Transverse colon (tissue), 4 donors: ENCODE measurements around the gene BCL2L13. TPM values are rescaled to one million over a fixed set of nuclear protein-coding genes. Genes with fewer than 3 reads are reported as not detected.
"Not testable (repeated sequence)": the region's sequence is repeated elsewhere in the genome, so short reads cannot be mapped to it uniquely, and the experiment has no call there.

Experiments used
- DNase-seq: peaks from one replicate; pipeline ENCODE4 v3.0.0-alpha.2; 2019
- H3K27ac ChIP-seq, 4 donors: fragments of 200-600 bp; sonication (generic); 2 replicates each; pipeline ENCODE4 v1.5.1; 2016 to 2018; ENCODE audit warnings: inconsistent platforms in 4 of 4
- H3K27me3 ChIP-seq: fragments of 200-600 bp; sonication (generic); 2 replicates; pipeline ENCODE4 v1.5.1; 2017; ENCODE audit warnings: inconsistent platforms
- H3K36me3 ChIP-seq, 4 donors: fragments of 200-600 bp; sonication (generic); 2 replicates each; pipeline ENCODE4 v1.5.1; 2017 to 2019; ENCODE audit warnings: inconsistent platforms in 4 of 4
- H3K4me1 ChIP-seq, 4 donors: fragments of 200-600 bp; sonication (generic); 2 replicates each; pipeline ENCODE4 v1.5.1; 2017 to 2020; ENCODE audit warnings: inconsistent platforms in 4 of 4
- H3K4me3 ChIP-seq, 4 donors: fragments of 200-600 bp; sonication (generic); 1 replicate in 1 of 4; 2 replicates in 3 of 4; pipeline versions ENCODE4 v1.5.1 to v1.6.1; 2017 to 2019; ENCODE audit warnings: inconsistent platforms in 4 of 4
- H3K9me3 ChIP-seq, 2 donors: fragments of 200-600 bp; sonication (generic); 2 replicates each; pipeline ENCODE4 v1.5.1; 2017 to 2019; ENCODE audit warnings: inconsistent platforms in 2 of 2
- EP300 ChIP-seq: sonication (generic); formaldehyde crosslinking; IDR thresholded peaks from one replicate; pipeline ENCODE4 v1.6.1; 2017; ENCODE audit warnings: antibody characterized with exemption, low read depth
- POLR2A ChIP-seq: fragments of 450-650 bp; IDR thresholded peaks from one replicate; pipeline ENCODE4 v1.6.1; 2016; ENCODE audit warnings: antibody characterized with exemption, mild to moderate bottlenecking, moderate library complexity
- POLR2AphosphoS5 ChIP-seq, 3 donors: sonication (generic); formaldehyde crosslinking; IDR thresholded peaks; one replicate each; pipeline ENCODE4 v1.6.1; 2016; ENCODE audit warnings: antibody characterized with exemption in 3 of 3
- WGBS, 2 donors: methylation state at CpG; one replicate each; pipeline ENCODE4 v1.1.5; 2018; ENCODE audit warnings: low coverage in 1 of 2; 5-methylcytosine and 5-hydroxymethylcytosine counted together
- in situ Hi-C, 4 donors: fragments of 200-750 bp; cut with MboI; loops; one replicate each; pipeline versions ENCODE4 v1.15.0 to v1.15.1; 2017; ENCODE audit warnings: low sequenced_read_pairs in 3 of 4, low pct_ligation_motif_present in 1 of 4, low pct_unique_long_range_greater_than_20kb in 1 of 4
- intact Hi-C: fragments of 100-400 bp; cut with DNase I; formaldehyde crosslinking; loops from one replicate; pipeline ENCODE4 v1.15.1; 2023; ENCODE audit warnings: low total_unique reads
- total RNA-seq, 4 donors: library from RNA; depleted of rRNA; stranded (reverse); fragments of >200 nt; gene quantifications; one replicate each; pipeline ENCODE4 v1.1.0, GENCODE V29; 2016
- TF ChIP-seq, protein P1 (sequence below), 5 experiments: fragments of 200-600 bp in 3 of 5; fragments of 450-650 bp in 2 of 5; sonication (generic) in 3 of 5; IDR thresholded peaks; 1 replicate in 2 of 5; 2 replicates in 3 of 5; pipeline ENCODE4 v1.5.1; 2016 to 2017; ENCODE audit warnings: antibody characterized with exemption in 5 of 5, inconsistent platforms in 3 of 5, mild to moderate bottlenecking in 2 of 5, moderate library complexity in 1 of 5

The BCL2L13 gene
- total RNA-seq, 4 donors from 2014 or later: 44.0 to 115 (median 59.6) TPM

DNA sequence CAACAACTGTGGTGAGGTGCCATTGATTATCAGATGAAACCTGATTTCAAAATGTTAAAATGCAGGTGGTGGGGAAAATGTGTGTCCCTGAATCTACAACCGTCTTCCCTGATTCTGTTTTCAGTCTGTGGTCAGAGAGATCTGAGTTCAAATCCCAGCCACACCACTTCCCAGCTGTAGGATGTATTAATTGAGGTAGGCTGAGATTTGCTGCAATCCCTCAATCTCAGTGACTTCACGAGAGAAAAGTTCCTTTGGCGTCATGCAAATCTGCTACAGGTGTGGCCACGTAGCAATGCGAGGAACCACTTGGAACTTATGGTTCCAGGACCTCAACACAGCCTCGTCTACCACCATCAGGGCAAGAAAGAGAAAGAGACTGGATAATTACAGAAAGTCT is 56.2 kb downstream of the BCL2L13 start:
- DNase-seq: no peak
- no peaks in the 10 kb centered on the region for H3K9me3 ChIP-seq
- no peak overlapping the region for H3K4me3 ChIP-seq
- in situ Hi-C loops (no loop called here), intact Hi-C loops (no loop called here)
- no peak overlapping the region for H3K27ac ChIP-seq
- no peaks in the 10 kb centered on the region for H3K4me1 ChIP-seq
- 80 to 95% methylated on average over 1 to 6 of the region's 6 CpGs for WGBS, 2 donors
- H3K27me3 ChIP-seq: no peaks in the 10 kb centered on the region
- no peaks in the 10 kb centered on the region for H3K36me3 ChIP-seq
- TF ChIP-seq, protein P1, sequence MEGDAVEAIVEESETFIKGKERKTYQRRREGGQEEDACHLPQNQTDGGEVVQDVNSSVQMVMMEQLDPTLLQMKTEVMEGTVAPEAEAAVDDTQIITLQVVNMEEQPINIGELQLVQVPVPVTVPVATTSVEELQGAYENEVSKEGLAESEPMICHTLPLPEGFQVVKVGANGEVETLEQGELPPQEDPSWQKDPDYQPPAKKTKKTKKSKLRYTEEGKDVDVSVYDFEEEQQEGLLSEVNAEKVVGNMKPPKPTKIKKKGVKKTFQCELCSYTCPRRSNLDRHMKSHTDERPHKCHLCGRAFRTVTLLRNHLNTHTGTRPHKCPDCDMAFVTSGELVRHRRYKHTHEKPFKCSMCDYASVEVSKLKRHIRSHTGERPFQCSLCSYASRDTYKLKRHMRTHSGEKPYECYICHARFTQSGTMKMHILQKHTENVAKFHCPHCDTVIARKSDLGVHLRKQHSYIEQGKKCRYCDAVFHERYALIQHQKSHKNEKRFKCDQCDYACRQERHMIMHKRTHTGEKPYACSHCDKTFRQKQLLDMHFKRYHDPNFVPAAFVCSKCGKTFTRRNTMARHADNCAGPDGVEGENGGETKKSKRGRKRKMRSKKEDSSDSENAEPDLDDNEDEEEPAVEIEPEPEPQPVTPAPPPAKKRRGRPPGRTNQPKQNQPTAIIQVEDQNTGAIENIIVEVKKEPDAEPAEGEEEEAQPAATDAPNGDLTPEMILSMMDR (IDR thresholded peaks at IDR 0.05): no peak

DNA sequence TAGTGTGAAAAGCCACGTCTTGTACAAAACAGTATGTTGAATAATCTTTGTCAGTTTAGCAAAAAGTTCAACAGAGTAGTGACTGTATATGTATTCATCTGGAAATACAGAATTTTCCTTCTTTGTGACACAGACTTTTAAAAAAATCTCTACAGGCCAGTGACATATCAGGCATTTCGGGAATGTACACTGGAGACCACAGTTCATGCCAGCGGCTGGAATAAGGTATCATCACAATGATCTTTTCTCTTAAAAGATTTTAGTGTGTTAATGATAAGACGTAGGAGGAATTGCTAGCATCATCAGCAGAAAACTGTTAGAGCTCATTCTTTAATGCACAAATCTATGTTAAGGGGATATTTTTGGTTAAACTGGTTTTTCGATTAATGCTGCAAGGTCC is 57.4 kb downstream of the BCL2L13 start:
- H3K36me3 ChIP-seq: no peaks in the 10 kb centered on the region
- no peaks in the 10 kb centered on the region for H3K27me3 ChIP-seq
- 93 to 94% methylated on average over 5 of the region's 5 CpGs for WGBS, 2 donors
- intact Hi-C loops: no loop called here
- no peaks in the 10 kb centered on the region for H3K9me3 ChIP-seq
- no peak overlapping the region for H3K27ac ChIP-seq
- H3K4me3 ChIP-seq: no peak overlapping the region
- DNase-seq: no peak
- no peaks in the 10 kb centered on the region for H3K4me1 ChIP-seq
- in situ Hi-C loops: no loop called here
- TF ChIP-seq POLR2A (no peak), POLR2AphosphoS5 (IDR thresholded peaks at IDR 0.05) (no peak), EP300 (no peak)
- TF ChIP-seq, protein P1 (IDR thresholded peaks at IDR 0.05): no peak

DNA sequence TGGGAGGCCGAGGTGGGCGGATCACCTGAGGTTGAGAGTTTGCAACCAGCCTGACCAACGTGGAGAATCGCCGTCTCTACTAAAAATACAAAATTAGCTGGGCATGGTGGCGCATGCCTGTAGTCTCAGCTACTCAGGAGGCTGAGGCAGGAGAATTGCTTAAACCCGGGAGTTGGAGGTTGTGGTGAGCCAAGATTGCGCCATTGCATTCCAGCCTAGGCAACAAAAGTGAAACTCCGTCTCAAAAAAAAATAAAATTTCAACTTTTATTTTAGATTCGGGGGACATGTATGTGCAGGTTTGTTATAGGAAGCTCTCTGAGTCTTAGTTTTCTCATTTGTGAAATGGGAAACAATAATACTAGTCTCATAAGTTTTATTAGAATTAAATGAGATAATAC is 58.6 kb downstream of the BCL2L13 start:
- 90 to 99% methylated on average over 9 to 10 of the region's 10 CpGs for WGBS, 2 donors
- H3K9me3 ChIP-seq, H3K4me1 ChIP-seq, H3K27ac ChIP-seq, DNase-seq, H3K36me3 ChIP-seq, in situ Hi-C loops, H3K27me3 ChIP-seq, intact Hi-C loops, H3K4me3 ChIP-seq: not testable (repeated sequence)

DNA sequence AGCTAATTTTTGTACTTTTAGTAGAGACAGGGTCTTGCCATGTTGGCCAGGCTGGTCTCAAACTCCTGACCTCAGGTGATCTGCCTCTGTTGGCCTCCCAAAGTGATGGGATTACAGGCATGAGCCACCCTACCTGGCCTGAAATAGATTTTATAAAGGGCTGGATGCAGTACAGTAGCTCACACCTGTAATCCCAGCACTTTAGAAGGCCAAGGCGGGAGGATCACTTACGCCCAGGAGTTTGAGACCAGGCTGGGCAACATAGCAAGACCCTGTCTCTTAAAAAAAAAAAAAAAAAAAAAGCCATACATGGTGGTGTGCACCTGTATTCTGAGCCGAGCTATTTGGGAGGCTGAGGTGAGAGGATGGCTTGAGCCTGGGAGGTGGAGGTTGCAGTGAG is 59.7 kb downstream of the BCL2L13 start:
- H3K27me3 ChIP-seq, H3K4me3 ChIP-seq, in situ Hi-C loops, H3K9me3 ChIP-seq, H3K36me3 ChIP-seq, H3K4me1 ChIP-seq, intact Hi-C loops, DNase-seq, H3K27ac ChIP-seq: not testable (repeated sequence)
- 96 to 100% methylated on average over 1 to 3 of the region's 3 CpGs for WGBS, 2 donors

DNA sequence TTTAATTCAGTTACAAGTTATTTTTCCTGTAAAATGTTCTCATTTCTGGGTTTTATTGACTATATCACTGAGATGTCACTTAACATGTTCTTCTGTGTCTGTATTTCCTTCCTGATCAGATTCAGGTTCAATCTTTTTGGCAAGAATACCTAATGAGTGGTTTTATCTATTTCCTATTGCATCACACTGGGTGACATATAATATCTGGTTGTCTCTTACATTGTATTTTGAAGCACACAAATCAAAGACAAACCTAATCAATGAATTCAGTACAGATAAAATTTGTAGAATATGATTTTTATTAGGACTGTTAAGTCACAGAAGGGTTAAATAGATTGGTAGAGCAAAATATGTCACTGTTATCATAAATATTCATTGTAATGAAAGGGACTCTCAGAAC is 60.4 kb downstream of the BCL2L13 start:
- Histone ChIP-seq H3K4me3 (no peak overlapping the region), H3K9me3 (no peaks in the 10 kb centered on the region), H3K27ac (no peak overlapping the region), H3K4me1 (no peaks in the 10 kb centered on the region), H3K27me3 (no peaks in the 10 kb centered on the region), H3K36me3 (no peaks in the 10 kb centered on the region)
- in situ Hi-C loops (no loop called here), intact Hi-C loops (no loop called here)
- no peak for DNase-seq
- TF ChIP-seq POLR2AphosphoS5 (IDR thresholded peaks at IDR 0.05): no peak
- TF ChIP-seq, protein P1 (IDR thresholded peaks at IDR 0.05): no peak
- no peak for TF ChIP-seq POLR2A
- no peak for TF ChIP-seq EP300
